CD8-positive, alpha-beta memory T cell (primary cell): ENCODE data around the gene CELF6. TPM values are rescaled to one million over a fixed set of nuclear protein-coding genes. Genes with fewer than 3 reads are reported as not detected.

Experiments used
- CTCF ChIA-PET: fragments of 350-600 bp; sonication (Branson Sonifier 250); formaldehyde crosslinking; loops from one replicate; lab custom pipeline; 2021; ENCODE audit warnings: antibody characterized with exemption; lab: Charles Lee
- POLR2A ChIA-PET: fragments of 350-600 bp; sonication (Branson Sonifier 250); formaldehyde crosslinking; loops from one replicate; lab custom pipeline; 2021; ENCODE audit warnings: antibody characterized with exemption; lab: Charles Lee
- DNase-seq, 5 donors: peaks; one replicate each; pipeline versions ENCODE4 v3.0.0 to v3.0.0-alpha.2; 2020 to 2022; ENCODE audit warnings: mixed read lengths in 1 of 5
- H3K27ac ChIP-seq: one replicate; pipeline ENCODE4 v1.7.0; 2013; ENCODE audit warnings: low read depth, mild to moderate bottlenecking, low read length, moderate library complexity
- H3K27me3 ChIP-seq: 2 replicates; pipeline ENCODE4 v1.7.0; 2013; ENCODE audit warnings: low read length, mild to moderate bottlenecking; ENCODE audit not compliant: insufficient read depth, poor library complexity, severe bottlenecking
- H3K36me3 ChIP-seq: 2 replicates; pipeline ENCODE4 v1.7.0; 2013; ENCODE audit warnings: mild to moderate bottlenecking, low read length, moderate library complexity; ENCODE audit not compliant: insufficient read depth
- H3K4me1 ChIP-seq: 2 replicates; pipeline ENCODE4 v1.7.0; 2013; ENCODE audit warnings: mild to moderate bottlenecking, low read length, moderate library complexity; ENCODE audit not compliant: insufficient read depth
- H3K4me3 ChIP-seq: 2 replicates; pipeline ENCODE4 v1.7.0; 2013; ENCODE audit warnings: mild to moderate bottlenecking, low read length
- H3K9me3 ChIP-seq: 2 replicates; pipeline ENCODE4 v1.7.0; 2013; ENCODE audit warnings: mild to moderate bottlenecking, low read length
- H3K27ac Mint-ChIP-seq, 8 donors: one replicate each; pipeline ENCODE4 v1.8.0; 2020 to 2021; ENCODE audit warnings: mixed read lengths in 8 of 8, mild to moderate bottlenecking in 6 of 8, inconsistent platforms in 3 of 8, moderate library complexity in 3 of 8
- H3K27me3 Mint-ChIP-seq, 2 donors: one replicate each; pipeline ENCODE4 v1.8.0; 2020 to 2021; ENCODE audit warnings: mixed read lengths in 2 of 2, mild to moderate bottlenecking in 1 of 2, moderate library complexity in 1 of 2
- H3K36me3 Mint-ChIP-seq, 3 donors: one replicate each; pipeline ENCODE4 v1.8.0; 2020 to 2021; ENCODE audit warnings: mixed read lengths in 3 of 3, inconsistent platforms in 1 of 3, mild to moderate bottlenecking in 1 of 3
- H3K4me1 Mint-ChIP-seq, 3 donors: one replicate each; pipeline ENCODE4 v1.8.0; 2020 to 2021; ENCODE audit warnings: mixed read lengths in 3 of 3, inconsistent platforms in 1 of 3, mild to moderate bottlenecking in 1 of 3
- H3K4me3 Mint-ChIP-seq, 7 donors: one replicate each; pipeline ENCODE4 v1.8.0; 2020 to 2021; ENCODE audit warnings: mixed read lengths in 7 of 7, mild to moderate bottlenecking in 6 of 7, moderate library complexity in 4 of 7, inconsistent platforms in 2 of 7
- H3K9me3 Mint-ChIP-seq, 5 donors: one replicate each; pipeline ENCODE4 v1.8.0; 2020 to 2022; ENCODE audit warnings: mixed read lengths in 5 of 5, mild to moderate bottlenecking in 3 of 5, moderate library complexity in 2 of 5, inconsistent platforms in 1 of 5
- polyA plus RNA-seq: library from polyadenylated mRNA; unstranded; fragments of 300-500 nt; fragmentation: Illumina TruSeq; gene quantifications from one replicate; pipeline ENCODE4 v1.2.3, GENCODE V29; 2021
- total RNA-seq, 2 experiments: library from RNA; stranded (reverse); gene quantifications; one replicate each; pipeline ENCODE4 v1.2.3, GENCODE V29; 2021

Gene CELF6
- total and polyA plus RNA-seq, 3 experiments from 2014 or later: 0.53 to 0.68 TPM; not detected in 1

DNA sequence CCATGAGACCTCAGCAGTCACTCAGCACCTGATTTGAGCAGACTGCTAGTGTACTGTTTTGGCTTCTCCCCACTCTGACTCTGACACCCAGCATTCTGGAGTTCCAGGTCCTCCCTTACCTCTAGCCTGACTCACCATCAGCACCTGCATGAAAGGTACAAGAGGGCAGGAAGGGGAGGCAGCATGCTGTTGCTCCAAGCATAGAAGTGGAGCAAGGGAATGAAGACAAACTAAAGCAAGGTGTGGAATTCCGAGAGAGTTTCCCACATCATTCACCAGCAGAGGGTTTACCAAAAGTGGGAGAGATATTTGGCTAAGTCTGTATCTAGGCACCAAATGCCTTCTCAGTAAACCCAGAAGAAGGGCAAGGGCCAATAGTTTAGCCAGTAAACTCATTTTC is 34.5 kb upstream of the CELF6 start:
- H3K27ac Mint-ChIP-seq: peak overlapping the region in 1 of 8 donors; percentile 23
- no peaks in the 10 kb centered on the region for H3K9me3 Mint-ChIP-seq
- no peaks in the 10 kb centered on the region for H3K9me3 ChIP-seq
- no peak overlapping the region for H3K4me3 ChIP-seq
- POLR2A ChIA-PET: no interaction called here
- no peaks in the 10 kb centered on the region for H3K4me1 ChIP-seq
- H3K27ac ChIP-seq: no peak overlapping the region
- no peak for DNase-seq
- no peak overlapping the region for H3K4me3 Mint-ChIP-seq
- peaks cover 19 to 20% (median 19%) of the 10 kb centered on the region in 3 donors for H3K4me1 Mint-ChIP-seq
- CTCF ChIA-PET: no interaction called here
- no peaks in the 10 kb centered on the region for H3K27me3 ChIP-seq
- peaks cover 7 to 88% (median 13%) of the 10 kb centered on the region in 3 donors for H3K36me3 Mint-ChIP-seq
- H3K27me3 Mint-ChIP-seq: no peaks in the 10 kb centered on the region
- peaks cover 38% of the 10 kb centered on the region for H3K36me3 ChIP-seq

DNA sequence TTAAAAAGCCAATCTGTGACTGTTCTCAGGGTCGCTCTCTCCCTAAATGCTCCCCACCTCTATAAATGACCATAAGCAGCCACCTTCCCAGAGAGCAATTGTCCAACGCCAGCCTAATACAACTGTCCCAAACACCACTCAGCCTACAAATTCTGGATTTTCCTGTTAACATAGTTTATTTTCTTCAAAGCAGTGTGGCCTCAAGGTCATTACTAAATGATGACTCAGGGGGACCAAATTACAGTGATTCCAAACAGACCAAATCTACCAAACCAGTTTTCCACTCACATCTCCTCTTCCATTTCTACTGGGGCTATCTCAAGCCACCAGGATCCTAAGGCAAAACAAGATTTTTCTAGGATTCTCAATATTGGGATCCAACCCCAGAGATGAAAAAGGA is 33.3 kb upstream of the CELF6 start:
- Mint-ChIP-seq H3K27ac (peak overlapping the region in 1 of 8 donors; percentile 59), H3K27me3 (no peaks in the 10 kb centered on the region), H3K4me3 (no peak overlapping the region), H3K4me1 (peaks cover 8 to 9% (median 8%) of the 10 kb centered on the region in 3 donors), H3K9me3 (no peaks in the 10 kb centered on the region), H3K36me3 (peaks cover 7 to 94% (median 22%) of the 10 kb centered on the region in 3 donors)
- ChIA-PET POLR2A (no interaction called here), CTCF (no interaction called here)
- DNase-seq: no peak
- Histone ChIP-seq H3K9me3 (no peaks in the 10 kb centered on the region), H3K36me3 (peaks cover 50% of the 10 kb centered on the region), H3K4me3 (no peak overlapping the region), H3K4me1 (no peaks in the 10 kb centered on the region), H3K27me3 (no peaks in the 10 kb centered on the region), H3K27ac (no peak overlapping the region)

GRCh38 chr15:72345806-72346205 is 25.8 kb upstream of the CELF6 start:
- Mint-ChIP-seq H3K27ac (peak overlapping the region in 1 of 8 donors; percentile 48), H3K4me3 (no peak overlapping the region), H3K4me1 (no peaks in the 10 kb centered on the region), H3K27me3 (no peaks in the 10 kb centered on the region), H3K36me3 (peaks cover 0 to 85% (median 14%) of the 10 kb centered on the region in 3 donors), H3K9me3 (no peaks in the 10 kb centered on the region)
- no peaks in the 10 kb centered on the region for H3K27me3 ChIP-seq
- H3K27ac ChIP-seq: no peak overlapping the region
- ChIA-PET POLR2A (no interaction called here), CTCF (no interaction called here)
- peaks cover 62% of the 10 kb centered on the region for H3K36me3 ChIP-seq
- H3K4me1 ChIP-seq: no peaks in the 10 kb centered on the region
- no peak overlapping the region for H3K4me3 ChIP-seq
- no peaks in the 10 kb centered on the region for H3K9me3 ChIP-seq
- DNase-seq: no peak

DNA sequence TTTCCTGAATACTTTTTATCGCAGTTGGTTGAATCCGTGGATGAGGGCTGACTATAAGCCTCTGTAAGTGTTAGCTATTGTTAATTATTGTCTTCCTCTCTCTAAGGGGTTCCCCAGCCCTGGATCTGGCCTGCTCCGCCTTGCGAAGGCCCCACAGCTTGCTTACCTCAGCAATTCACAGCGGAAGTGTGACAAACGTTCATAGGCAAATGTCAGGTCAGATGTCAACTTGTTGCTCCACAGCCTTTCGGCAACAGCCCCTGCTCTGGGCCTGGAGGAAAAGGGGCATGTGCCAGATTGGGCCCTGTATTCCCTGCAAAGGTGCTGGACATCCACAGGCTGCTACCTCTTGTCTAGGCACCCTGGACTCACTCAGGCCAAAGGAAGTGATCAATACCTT is 25.3 kb upstream of the CELF6 start:
- Histone ChIP-seq H3K27ac (no peak overlapping the region), H3K4me3 (no peak overlapping the region), H3K9me3 (no peaks in the 10 kb centered on the region), H3K27me3 (no peaks in the 10 kb centered on the region), H3K4me1 (no peaks in the 10 kb centered on the region), H3K36me3 (peaks cover 57% of the 10 kb centered on the region)
- H3K27ac Mint-ChIP-seq: peak overlapping the region in 1 of 8 donors; percentile 69
- H3K4me1 Mint-ChIP-seq: no peaks in the 10 kb centered on the region
- no peaks in the 10 kb centered on the region for H3K9me3 Mint-ChIP-seq
- ChIA-PET POLR2A (no interaction called here), CTCF (no interaction called here)
- no peak overlapping the region for H3K4me3 Mint-ChIP-seq
- peaks cover 0 to 80% (median 11%) of the 10 kb centered on the region in 3 donors for H3K36me3 Mint-ChIP-seq
- no peaks in the 10 kb centered on the region for H3K27me3 Mint-ChIP-seq
- no peak for DNase-seq

DNA sequence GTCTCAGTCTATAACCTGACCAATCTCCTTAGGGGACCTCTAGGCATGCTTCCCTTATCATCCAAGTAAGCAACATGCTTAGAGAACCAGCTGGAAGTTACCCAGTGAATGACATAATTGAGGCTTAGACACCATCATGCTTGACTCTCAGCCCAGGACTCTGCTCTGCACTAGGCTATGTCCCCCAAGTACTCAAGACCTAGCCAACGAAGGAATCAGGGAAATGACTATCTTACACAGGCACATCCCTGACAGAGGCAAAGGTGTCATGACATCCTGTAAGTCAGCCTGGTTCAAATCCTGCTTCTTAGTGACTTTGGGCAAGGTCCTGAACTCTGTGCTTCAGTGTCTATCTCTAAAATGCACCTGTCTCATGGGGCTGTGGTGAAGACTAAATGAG is 24.6 kb upstream of the CELF6 start:
- POLR2A ChIA-PET: no interaction called here
- Mint-ChIP-seq H3K4me1 (no peaks in the 10 kb centered on the region), H3K9me3 (no peaks in the 10 kb centered on the region), H3K27me3 (no peaks in the 10 kb centered on the region), H3K4me3 (no peak overlapping the region), H3K36me3 (peaks cover 0 to 79% (median 13%) of the 10 kb centered on the region in 3 donors), H3K27ac (peak overlapping the region in 1 of 8 donors; percentile 58)
- Histone ChIP-seq H3K4me3 (no peak overlapping the region), H3K36me3 (peaks cover 55% of the 10 kb centered on the region), H3K9me3 (no peaks in the 10 kb centered on the region), H3K4me1 (no peaks in the 10 kb centered on the region), H3K27ac (no peak overlapping the region), H3K27me3 (no peaks in the 10 kb centered on the region)
- CTCF ChIA-PET: no interaction called here
- DNase-seq: no peak

GRCh38 chr15:72342385-72342784 is 22.4 kb upstream of the CELF6 start:
- CTCF ChIA-PET: no interaction called here
- H3K36me3 ChIP-seq: peaks cover 33% of the 10 kb centered on the region
- H3K27me3 Mint-ChIP-seq: no peaks in the 10 kb centered on the region

DNA sequence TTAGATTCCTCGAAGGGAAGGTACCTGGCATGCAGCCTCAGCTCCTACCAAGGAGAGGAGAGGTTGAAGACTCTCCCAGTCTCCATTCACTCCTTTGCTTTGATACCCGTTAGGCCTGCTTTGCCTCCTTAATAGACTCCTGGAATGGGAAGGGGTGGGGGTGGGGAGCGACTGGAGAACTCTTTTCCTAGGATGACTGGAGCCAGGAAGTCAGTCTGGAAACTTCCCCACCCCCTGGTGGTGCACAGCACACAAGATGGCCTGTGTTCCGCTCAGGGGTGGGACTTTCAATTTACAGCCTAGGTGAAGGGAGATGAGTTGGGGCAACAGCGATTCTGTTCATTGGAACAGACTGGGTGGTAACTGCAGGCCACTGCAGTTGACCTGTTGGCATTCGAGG is 21.4 kb upstream of the CELF6 start:
- POLR2A ChIA-PET: no interaction called here
- Histone ChIP-seq H3K4me1 (no peaks in the 10 kb centered on the region), H3K27ac (no peak overlapping the region), H3K4me3 (no peak overlapping the region), H3K9me3 (no peaks in the 10 kb centered on the region), H3K27me3 (no peaks in the 10 kb centered on the region), H3K36me3 (peaks cover 24% of the 10 kb centered on the region)
- Mint-ChIP-seq H3K4me1 (no peaks in the 10 kb centered on the region), H3K9me3 (no peaks in the 10 kb centered on the region), H3K27me3 (no peaks in the 10 kb centered on the region), H3K36me3 (peaks cover 0 to 70% (median 13%) of the 10 kb centered on the region in 3 donors), H3K4me3 (no peak overlapping the region), H3K27ac (peak overlapping the region in 1 of 8 donors; percentile 81)
- no peak for DNase-seq
- CTCF ChIA-PET: no interaction called here

More at GRCh38 chr15:72342385-72342784, 22.4 kb upstream of the CELF6 start:
- no peak overlapping the region for H3K27ac ChIP-seq
- H3K4me1 Mint-ChIP-seq: no peaks in the 10 kb centered on the region
- no peak overlapping the region for H3K4me3 Mint-ChIP-seq
- H3K27ac Mint-ChIP-seq: no peak overlapping the region
- peak in 2 of 5 donors; percentile 42 to 55 for DNase-seq
- H3K4me3 ChIP-seq: no peak overlapping the region
- no peaks in the 10 kb centered on the region for H3K9me3 ChIP-seq
- peaks cover 0 to 75% (median 10%) of the 10 kb centered on the region in 3 donors for H3K36me3 Mint-ChIP-seq
- H3K27me3 ChIP-seq: no peaks in the 10 kb centered on the region
- no peaks in the 10 kb centered on the region for H3K9me3 Mint-ChIP-seq
- no peaks in the 10 kb centered on the region for H3K4me1 ChIP-seq
- POLR2A ChIA-PET: interaction anchor here (0.6 kb wide), 1 partner anchor 1665 kb away, joined by 4 read pairs; no protein-coding TSS in a partner anchor

DNA sequence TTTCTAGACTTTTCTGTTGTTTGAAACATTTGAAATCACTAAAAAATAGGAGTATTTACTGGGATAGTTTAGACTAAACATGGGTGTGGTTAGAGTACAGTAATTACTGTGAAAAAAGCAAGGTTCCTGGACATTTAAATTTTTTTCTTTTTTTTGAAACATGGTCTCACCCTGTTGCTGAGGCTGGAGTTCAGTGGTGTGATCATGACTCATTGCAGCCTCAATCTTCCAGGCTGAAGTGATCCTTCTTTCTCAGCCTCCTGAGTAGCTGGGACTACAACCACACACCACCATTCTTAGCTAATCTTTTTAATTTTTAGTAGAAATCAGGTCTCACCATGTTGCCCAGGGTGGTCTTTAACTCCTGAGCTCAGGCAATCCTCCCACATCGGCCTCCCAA is 20.4 kb upstream of the CELF6 start:
- no peaks in the 10 kb centered on the region for H3K27me3 ChIP-seq
- peaks cover 0 to 60% (median 14%) of the 10 kb centered on the region in 3 donors for H3K36me3 Mint-ChIP-seq
- no peak overlapping the region for H3K27ac Mint-ChIP-seq
- peaks cover 14% of the 10 kb centered on the region for H3K36me3 ChIP-seq
- peaks cover 0 to under 1% (median 0%) of the 10 kb centered on the region in 5 donors for H3K9me3 Mint-ChIP-seq
- no peak overlapping the region for H3K4me3 ChIP-seq
- H3K27ac ChIP-seq: no peak overlapping the region
- DNase-seq: no peak
- no peak overlapping the region for H3K4me3 Mint-ChIP-seq
- POLR2A ChIA-PET: interaction anchor here (0.6 kb wide), 1 partner anchor 113 kb away, joined by 3 read pairs; no protein-coding TSS in a partner anchor
- CTCF ChIA-PET: no interaction called here
- no peaks in the 10 kb centered on the region for H3K9me3 ChIP-seq
- no peaks in the 10 kb centered on the region for H3K4me1 ChIP-seq
- no peaks in the 10 kb centered on the region for H3K4me1 Mint-ChIP-seq
- H3K27me3 Mint-ChIP-seq: no peaks in the 10 kb centered on the region
